Osteoblast (primary cell): ENCODE measurements around the gene SRRM2. TPM values are rescaled to one million over a fixed set of nuclear protein-coding genes. Genes with fewer than 3 reads are reported as not detected.

ENCODE experiments used
- DNase-seq: peaks from one replicate; pipeline ENCODE4 v3.0.0; 2011; ENCODE audit warnings: low spot score, mixed read lengths; ENCODE audit not compliant: insufficient read length; ENCODE audit errors: missing footprints
- H2AFZ ChIP-seq: 2 replicates; pipeline ENCODE4 v1.6.0; 2011; ENCODE audit warnings: mild to moderate bottlenecking, low read length
- H3K27ac ChIP-seq: 2 replicates; pipeline ENCODE4 v1.5.1; 2011; ENCODE audit warnings: mild to moderate bottlenecking, low read depth, low read length, moderate library complexity
- H3K27me3 ChIP-seq: 2 replicates; pipeline ENCODE4 v1.6.0; 2012; ENCODE audit warnings: mild to moderate bottlenecking, control low read depth, inconsistent platforms, low read length, moderate library complexity; ENCODE audit not compliant: insufficient read depth
- H3K36me3 ChIP-seq: 2 replicates; pipeline ENCODE4 v1.5.1; 2011; ENCODE audit warnings: mild to moderate bottlenecking, low read length, control low read depth, moderate library complexity; ENCODE audit not compliant: insufficient read depth
- H3K4me1 ChIP-seq: 2 replicates; pipeline ENCODE4 v1.5.1; 2011; ENCODE audit warnings: mild to moderate bottlenecking, low read length, control low read depth, moderate library complexity; ENCODE audit not compliant: insufficient read depth
- H3K4me2 ChIP-seq: 2 replicates; pipeline ENCODE4 v1.6.0; 2011; ENCODE audit warnings: mild to moderate bottlenecking, low read length; ENCODE audit not compliant: insufficient read depth
- H3K4me3 ChIP-seq: fragments of 200-600 bp; sonication (generic); 3 replicates; pipeline ENCODE4 v1.5.1; 2012; ENCODE audit warnings: mild to moderate bottlenecking, low read length, inconsistent platforms; ENCODE audit not compliant: insufficient read depth
- H3K79me2 ChIP-seq: 2 replicates; pipeline ENCODE4 v1.6.0; 2012; ENCODE audit warnings: mild to moderate bottlenecking, low read length, control low read depth, inconsistent platforms; ENCODE audit not compliant: insufficient read depth
- H3K9me3 ChIP-seq: 2 replicates; pipeline ENCODE4 v1.5.1; 2011; ENCODE audit warnings: low read depth, low read length, control low read depth
- H4K20me1 ChIP-seq: 2 replicates; pipeline ENCODE4 v1.6.0; 2012; ENCODE audit warnings: mild to moderate bottlenecking, low read length, control low read depth; ENCODE audit not compliant: insufficient read depth
- CTCF ChIP-seq: IDR thresholded peaks from 2 replicates; pipeline ENCODE4 v1.5.1; 2011; ENCODE audit warnings: mild to moderate bottlenecking, low read depth, low read length, moderate library complexity; ENCODE audit errors: extremely low read depth
- total RNA-seq: library from RNA; depleted of rRNA; stranded (reverse); fragments of >200 nt; gene quantifications from 2 replicates; pipeline ENCODE4 v1.2.3, GENCODE V29; 2012

Gene SRRM2
- total RNA-seq, 1 donor, result 56.8 TPM

GRCh38 chr16:2779978-2780898 lies 27.8 kb downstream of the SRRM2 start:
- peaks cover 13% of the 10 kb centered on the region for H4K20me1 ChIP-seq
- no peak overlapping the region for H3K27ac ChIP-seq
- no peak overlapping the region for H3K4me3 ChIP-seq
- H2AFZ ChIP-seq, result no peak overlapping the region
- H3K4me1 ChIP-seq, result peaks cover 19% of the 10 kb centered on the region
- peaks cover 12% of the 10 kb centered on the region for H3K27me3 ChIP-seq
- peaks cover 34% of the 10 kb centered on the region for H3K79me2 ChIP-seq
- peaks cover 4% of the 10 kb centered on the region for H3K36me3 ChIP-seq
- H3K4me2 ChIP-seq, result no peak overlapping the region
- no peak for DNase-seq
- no peaks in the 10 kb centered on the region for H3K9me3 ChIP-seq
- TF ChIP-seq CTCF, result no peak

- peak; percentile 47 for DNase-seq
Measured at GRCh38 chr16:2782583-2783351, 30.3 kb downstream of the SRRM2 start.

GRCh38 chr16:2783581-2784357 lies 31.3 kb downstream of the SRRM2 start:
- H2AFZ ChIP-seq, result no peak overlapping the region
- peaks cover 39% of the 10 kb centered on the region for H3K27me3 ChIP-seq
- no peak overlapping the region for H3K4me2 ChIP-seq
- no peaks in the 10 kb centered on the region for H3K4me1 ChIP-seq
- H3K27ac ChIP-seq, result no peak overlapping the region
- no peaks in the 10 kb centered on the region for H3K9me3 ChIP-seq
- H3K4me3 ChIP-seq, result no peak overlapping the region
- peak; percentile 55 for DNase-seq
- peaks cover 2% of the 10 kb centered on the region for H3K79me2 ChIP-seq
- no peaks in the 10 kb centered on the region for H4K20me1 ChIP-seq
- no peak for TF ChIP-seq CTCF
- H3K36me3 ChIP-seq, result no peaks in the 10 kb centered on the region

More at GRCh38 chr16:2782583-2783351, 30.3 kb downstream of the SRRM2 start:
- no peak overlapping the region for H3K27ac ChIP-seq
- no peak overlapping the region for H2AFZ ChIP-seq
- no peak for TF ChIP-seq CTCF
- H3K36me3 ChIP-seq, result no peaks in the 10 kb centered on the region
- H3K27me3 ChIP-seq, result peaks cover 31% of the 10 kb centered on the region
- H3K79me2 ChIP-seq, result peaks cover 12% of the 10 kb centered on the region
- H3K4me1 ChIP-seq, result peaks cover 7% of the 10 kb centered on the region
- H3K4me2 ChIP-seq, result no peak overlapping the region
- no peak overlapping the region for H3K4me3 ChIP-seq
- no peaks in the 10 kb centered on the region for H4K20me1 ChIP-seq
- H3K9me3 ChIP-seq, result no peaks in the 10 kb centered on the region
